Skeletal muscle satellite cell (primary cell): ENCODE measurements around the gene MRPS7.

Source experiments
- H3K27me3 ChIP-seq: 2 replicates; pipeline ENCODE4 v1.7.0; 2013; ENCODE audit warnings: low read length; ENCODE audit not compliant: control insufficient read depth, insufficient read depth
- H3K36me3 ChIP-seq: 2 replicates; pipeline ENCODE4 v1.7.0; 2013; ENCODE audit warnings: mild to moderate bottlenecking, control low read depth, low read length; ENCODE audit not compliant: insufficient read depth
- H3K4me1 ChIP-seq: 2 replicates; pipeline ENCODE4 v1.7.0; 2013; ENCODE audit warnings: low read length; ENCODE audit not compliant: control insufficient read depth, insufficient read depth
- H3K4me2 ChIP-seq: 2 replicates; pipeline ENCODE4 v1.7.0; 2013; ENCODE audit warnings: mild to moderate bottlenecking, low read length
- H3K4me3 ChIP-seq: 2 replicates; pipeline ENCODE4 v1.7.0; 2013; ENCODE audit warnings: low read length
- H3K9ac ChIP-seq: 2 replicates; pipeline ENCODE4 v1.7.0; 2013; ENCODE audit warnings: mild to moderate bottlenecking, low read depth, low read length, moderate library complexity
- H3K9me3 ChIP-seq: replicated peaks from 2 replicates; pipeline ENCODE4 v1.7.0; 2013; ENCODE audit warnings: mild to moderate bottlenecking, control low read depth, low read length

Gene MRPS7

GRCh38 chr17:75238020-75238580 lies 23.6 kb upstream of the MRPS7 start:
- Histone ChIP-seq H3K27me3 (no peaks in the 10 kb centered on the region), H3K4me1 (peaks cover 18% of the 10 kb centered on the region), H3K4me2 (no peak overlapping the region), H3K9me3 (no peaks in the 10 kb centered on the region), H3K4me3 (no peak overlapping the region), H3K9ac (no peak overlapping the region), H3K36me3 (peaks cover 81% of the 10 kb centered on the region)

- Histone ChIP-seq H3K9ac (no peak overlapping the region), H3K4me2 (no peak overlapping the region), H3K4me1 (peaks cover 18% of the 10 kb centered on the region), H3K27me3 (no peaks in the 10 kb centered on the region), H3K9me3 (no peaks in the 10 kb centered on the region), H3K36me3 (peaks cover 87% of the 10 kb centered on the region), H3K4me3 (no peak overlapping the region)
Measured at GRCh38 chr17:75238684-75239191, 22.9 kb upstream of the MRPS7 start.

GRCh38 chr17:75239214-75239613 lies 22.5 kb upstream of the MRPS7 start:
- Histone ChIP-seq H3K9ac (no peak overlapping the region), H3K4me2 (no peak overlapping the region), H3K4me3 (no peak overlapping the region), H3K27me3 (no peaks in the 10 kb centered on the region), H3K4me1 (peaks cover 18% of the 10 kb centered on the region), H3K9me3 (no peaks in the 10 kb centered on the region), H3K36me3 (peaks cover 89% of the 10 kb centered on the region)

- Histone ChIP-seq H3K4me3 (no peak overlapping the region), H3K9me3 (no peaks in the 10 kb centered on the region), H3K36me3 (peaks cover 89% of the 10 kb centered on the region), H3K9ac (no peak overlapping the region), H3K4me2 (no peak overlapping the region), H3K27me3 (no peaks in the 10 kb centered on the region), H3K4me1 (peaks cover 18% of the 10 kb centered on the region)
Measured at GRCh38 chr17:75239778-75240393, 21.8 kb upstream of the MRPS7 start.

- H3K4me3 ChIP-seq: no peak overlapping the region
- peaks cover 18% of the 10 kb centered on the region for H3K4me1 ChIP-seq
- no peak overlapping the region for H3K4me2 ChIP-seq
- H3K9ac ChIP-seq: no peak overlapping the region
- H3K27me3 ChIP-seq: no peaks in the 10 kb centered on the region
- H3K9me3 ChIP-seq: no peaks in the 10 kb centered on the region
- H3K36me3 ChIP-seq: peaks cover 90% of the 10 kb centered on the region
Measured at GRCh38 chr17:75240394-75241142, 21.1 kb upstream of the MRPS7 start.

GRCh38 chr17:75241143-75241430 lies 20.6 kb upstream of the MRPS7 start:
- Histone ChIP-seq H3K9me3 (no peaks in the 10 kb centered on the region), H3K27me3 (no peaks in the 10 kb centered on the region), H3K9ac (no peak overlapping the region)

GRCh38 chr17:75241502-75241901 lies 20.2 kb upstream of the MRPS7 start:
- H3K9me3 ChIP-seq: no peaks in the 10 kb centered on the region
- no peak overlapping the region for H3K4me3 ChIP-seq
- no peaks in the 10 kb centered on the region for H3K27me3 ChIP-seq
- no peak overlapping the region for H3K4me2 ChIP-seq
- peaks cover 92% of the 10 kb centered on the region for H3K36me3 ChIP-seq
- H3K4me1 ChIP-seq: peaks cover 18% of the 10 kb centered on the region
- H3K9ac ChIP-seq: no peak overlapping the region

More at GRCh38 chr17:75241143-75241430, 20.6 kb upstream of the MRPS7 start:
- H3K4me3 ChIP-seq: no peak overlapping the region
- H3K4me2 ChIP-seq: no peak overlapping the region
- peaks cover 92% of the 10 kb centered on the region for H3K36me3 ChIP-seq
- H3K4me1 ChIP-seq: peaks cover 18% of the 10 kb centered on the region

GRCh38 chr17:75241996-75242460 lies 19.7 kb upstream of the MRPS7 start:
- Histone ChIP-seq H3K4me3 (no peak overlapping the region), H3K36me3 (peaks cover 89% of the 10 kb centered on the region), H3K9ac (no peak overlapping the region), H3K4me1 (peaks cover 18% of the 10 kb centered on the region), H3K4me2 (no peak overlapping the region), H3K9me3 (no peaks in the 10 kb centered on the region), H3K27me3 (no peaks in the 10 kb centered on the region)

- H3K36me3 ChIP-seq: peaks cover 84% of the 10 kb centered on the region
- no peaks in the 10 kb centered on the region for H3K27me3 ChIP-seq
- H3K9me3 ChIP-seq: no peaks in the 10 kb centered on the region
- H3K4me3 ChIP-seq: no peak overlapping the region
- H3K4me1 ChIP-seq: peaks cover 18% of the 10 kb centered on the region
- no peak overlapping the region for H3K4me2 ChIP-seq
- no peak overlapping the region for H3K9ac ChIP-seq
Measured at GRCh38 chr17:75242461-75243042, 19.1 kb upstream of the MRPS7 start.

- Histone ChIP-seq H3K9me3 (no peaks in the 10 kb centered on the region), H3K4me3 (no peak overlapping the region), H3K9ac (no peak overlapping the region), H3K4me2 (no peak overlapping the region), H3K4me1 (peaks cover 18% of the 10 kb centered on the region), H3K36me3 (peaks cover 70% of the 10 kb centered on the region), H3K27me3 (no peaks in the 10 kb centered on the region)
Measured at GRCh38 chr17:75244133-75244866, 17.4 kb upstream of the MRPS7 start.

- Histone ChIP-seq H3K4me1 (peaks cover 20% of the 10 kb centered on the region), H3K9ac (no peak overlapping the region), H3K9me3 (no peaks in the 10 kb centered on the region), H3K36me3 (peaks cover 65% of the 10 kb centered on the region), H3K4me3 (no peak overlapping the region), H3K27me3 (no peaks in the 10 kb centered on the region), H3K4me2 (no peak overlapping the region)
Measured at GRCh38 chr17:75245011-75245410, 16.7 kb upstream of the MRPS7 start.
